Naive thymus-derived CD4-positive, alpha-beta T cell (primary cell): Measurements from ENCODE around the gene TKT. TPM values are rescaled to one million over a fixed set of nuclear protein-coding genes. Genes with fewer than 3 reads are reported as not detected.
"Not testable (repeated sequence)": the region's sequence is repeated elsewhere in the genome, so short reads cannot be mapped to it uniquely, and the experiment has no call there.

Source experiments
- ATAC-seq: fragments of 150-1000 bp; cut with Tn5 transposase; 2 replicates; pipeline ENCODE4 v1.10.0; 2021; ENCODE audit warnings: mild to moderate bottlenecking, moderate library complexity
- CTCF ChIA-PET: fragments of 350-600 bp; sonication (Branson Sonifier 250); formaldehyde crosslinking; loops from one replicate; lab custom pipeline; 2021; ENCODE audit warnings: antibody characterized with exemption; lab: Charles Lee
- POLR2A ChIA-PET: fragments of 350-600 bp; sonication (Branson Sonifier 250); formaldehyde crosslinking; loops from one replicate; lab custom pipeline; 2021; ENCODE audit warnings: antibody characterized with exemption, inconsistent platforms; lab: Charles Lee
- DNase-seq, 9 donors: peaks; one replicate each; pipeline versions ENCODE4 v3.0.0 to v3.0.0-alpha.2; 2020 to 2022; ENCODE audit warnings: mixed read lengths in 1 of 9
- H3K27ac ChIP-seq: one replicate; pipeline ENCODE4 v1.7.0; 2013; ENCODE audit warnings: mild to moderate bottlenecking, low read depth, low read length, moderate library complexity
- H3K27me3 ChIP-seq, 2 donors: one replicate each; pipeline ENCODE4 v1.7.0; 2013; ENCODE audit warnings: low read length in 2 of 2, mild to moderate bottlenecking in 2 of 2, moderate library complexity in 2 of 2; ENCODE audit not compliant: control insufficient read depth in 2 of 2, insufficient read depth in 2 of 2
- H3K36me3 ChIP-seq, 3 experiments: 1 replicate in 2 of 3; 2 replicates in 1 of 3; pipeline ENCODE4 v1.7.0; 2013; ENCODE audit warnings: low read length in 3 of 3, mild to moderate bottlenecking in 3 of 3, moderate library complexity in 1 of 3; ENCODE audit not compliant: insufficient read depth in 3 of 3, control insufficient read depth in 2 of 3
- H3K4me1 ChIP-seq, 2 donors: one replicate each; pipeline ENCODE4 v1.7.0; 2013; ENCODE audit warnings: low read length in 2 of 2, mild to moderate bottlenecking in 2 of 2, moderate library complexity in 1 of 2; ENCODE audit not compliant: control insufficient read depth in 2 of 2, insufficient read depth in 2 of 2
- H3K4me3 ChIP-seq: 2 replicates; pipeline ENCODE4 v1.7.0; 2013; ENCODE audit warnings: mild to moderate bottlenecking, low read length
- H3K9me3 ChIP-seq, 3 experiments: 1 replicate in 2 of 3; 2 replicates in 1 of 3; pipeline ENCODE4 v1.7.0; 2013; ENCODE audit warnings: low read length in 3 of 3; ENCODE audit not compliant: control insufficient read depth in 2 of 3
- H3K27ac Mint-ChIP-seq, 9 donors: one replicate each; pipeline ENCODE4 v1.8.0; 2020 to 2022; ENCODE audit warnings: mixed read lengths in 9 of 9, mild to moderate bottlenecking in 8 of 9, moderate library complexity in 5 of 9, inconsistent platforms in 2 of 9
- H3K27me3 Mint-ChIP-seq, 5 donors: one replicate each; pipeline ENCODE4 v1.8.0; 2021 to 2022; ENCODE audit warnings: mixed read lengths in 5 of 5, mild to moderate bottlenecking in 1 of 5
- H3K36me3 Mint-ChIP-seq, 5 donors: one replicate each; pipeline ENCODE4 v1.8.0; 2020 to 2022; ENCODE audit warnings: mixed read lengths in 5 of 5, mild to moderate bottlenecking in 3 of 5, inconsistent platforms in 1 of 5
- H3K4me1 Mint-ChIP-seq, 7 donors: one replicate each; pipeline ENCODE4 v1.8.0; 2020 to 2022; ENCODE audit warnings: mixed read lengths in 7 of 7, mild to moderate bottlenecking in 3 of 7, inconsistent platforms in 1 of 7
- H3K4me3 Mint-ChIP-seq, 10 donors: one replicate each; pipeline ENCODE4 v1.8.0; 2020 to 2022; ENCODE audit warnings: mild to moderate bottlenecking in 10 of 10, mixed read lengths in 10 of 10, moderate library complexity in 6 of 10, inconsistent platforms in 2 of 10
- H3K9me3 Mint-ChIP-seq, 11 donors: one replicate each; pipeline ENCODE4 v1.8.0; 2020 to 2022; ENCODE audit warnings: mixed read lengths in 11 of 11, mild to moderate bottlenecking in 4 of 11, inconsistent platforms in 1 of 11, moderate library complexity in 1 of 11
- intact Hi-C, 2 donors: fragments of 100-400 bp; cut with micrococcal nuclease; formaldehyde crosslinking; loops; one replicate each; pipeline ENCODE4 v1.15.1; 2023
- polyA plus RNA-seq, 2 donors: library from polyadenylated mRNA; unstranded; fragments of 300-500 nt; fragmentation: Illumina TruSeq; gene quantifications; one replicate each; pipeline ENCODE4 v1.2.3, GENCODE V29; 2021
- total RNA-seq, 6 experiments: library from RNA in 5 of 6; stranded (reverse) in 5 of 6; gene quantifications; 1 replicate in 5 of 6; 2 replicates in 1 of 6; pipeline ENCODE4 v1.2.3 and lab custom pipeline; 2021 to 2026

The TKT gene
- total and polyA plus RNA-seq, 7 experiments from 2014 or later, result 60.7 to 333 (median 91.7) TPM

- Mint-ChIP-seq H3K4me3 (peak overlapping the region in 8 of 10 donors; percentile 70 to 97 (median 75)), H3K4me1 (peaks cover 19 to 33% (median 29%) of the 10 kb centered on the region in 7 donors), H3K27me3 (peaks cover 0 to 4% (median 0%) of the 10 kb centered on the region in 5 donors), H3K27ac (peak overlapping the region in 8 of 9 donors; percentile 1 to 81 (median 61)), H3K36me3 (peaks cover 0 to 8% (median 0%) of the 10 kb centered on the region in 5 donors), H3K9me3 (peaks cover 0 to 1% (median 0%) of the 10 kb centered on the region in 11 donors)
- POLR2A ChIA-PET, result interaction anchor here (0.6 kb wide), 1 partner anchor 581 kb away, joined by 3 read pairs; no protein-coding TSS in a partner anchor
- peaks cover 0 to 6% (median 0%) of the 10 kb centered on the region in 3 experiments for H3K36me3 ChIP-seq
- CTCF ChIA-PET, result interaction anchor here (0.7 kb wide), 1 partner anchor 42 kb away, joined by 3 read pairs; no protein-coding TSS in a partner anchor
- ATAC-seq (no peak), DNase-seq (no peak)
- no peak overlapping the region for H3K27ac ChIP-seq
- peaks cover 14% of the 10 kb centered on the region in 2 donors for H3K4me1 ChIP-seq
- intact Hi-C loops, result loop anchor here (1.0 to 5.0 kb wide), 6 partner anchors 19 to 635 kb away; partner anchors contain the start of genes RFT1 (in 2 of the 2), DCP1A (in 1 of the 2) and SELENOK (in 1 of the 2)
- no peaks in the 10 kb centered on the region for H3K27me3 ChIP-seq
- H3K9me3 ChIP-seq, result no peaks in the 10 kb centered on the region
- no peak overlapping the region for H3K4me3 ChIP-seq
These were observed 858 bp upstream of the TKT start for GRCh38 chr3:53256704-53257055.

GRCh38 chr3:53255423-53255774, 423 bp downstream of the TKT start:
- intact Hi-C loops, result loop anchor here (1.0 to 5.0 kb wide), 6 partner anchors 35 to 635 kb away; partner anchors contain the start of genes PRKCD (in 2 of the 2), DCP1A (in 1 of the 2) and SELENOK (in 1 of the 2)
- POLR2A ChIA-PET, result interaction anchor here (0.9 to 1.5 kb wide), 3 partner anchors 17 to 151 kb away, joined by 3 to 7 read pairs (median 5); partner anchors contain the start of gene DCP1A
- peak; percentile 63 for ATAC-seq
- H3K27ac ChIP-seq, result peak overlapping the region; percentile 76
- peak overlapping the region; percentile 90 to 97 (median 92) for H3K4me3 Mint-ChIP-seq
- H3K4me1 Mint-ChIP-seq, result peaks cover 19 to 45% (median 41%) of the 10 kb centered on the region in 7 donors
- CTCF ChIA-PET, result no interaction called here
- H3K9me3 ChIP-seq, result no peaks in the 10 kb centered on the region
- peaks cover 0 to 4% (median 0%) of the 10 kb centered on the region in 5 donors for H3K27me3 Mint-ChIP-seq
- peak overlapping the region; percentile 70 for H3K4me3 ChIP-seq
- H3K36me3 Mint-ChIP-seq, result peaks cover 0 to 8% (median 0%) of the 10 kb centered on the region in 5 donors
- H3K27ac Mint-ChIP-seq, result peak overlapping the region; percentile 69 to 89 (median 84)
- DNase-seq, result peak; percentile 24 to 59 (median 45)
- no peaks in the 10 kb centered on the region for H3K27me3 ChIP-seq
- peaks cover 14 to 16% of the 10 kb centered on the region in 2 donors for H3K4me1 ChIP-seq
- peaks cover 0 to 1% (median 0%) of the 10 kb centered on the region in 11 donors for H3K9me3 Mint-ChIP-seq
- peaks cover 0 to 6% (median 0%) of the 10 kb centered on the region in 3 experiments for H3K36me3 ChIP-seq

DNA sequence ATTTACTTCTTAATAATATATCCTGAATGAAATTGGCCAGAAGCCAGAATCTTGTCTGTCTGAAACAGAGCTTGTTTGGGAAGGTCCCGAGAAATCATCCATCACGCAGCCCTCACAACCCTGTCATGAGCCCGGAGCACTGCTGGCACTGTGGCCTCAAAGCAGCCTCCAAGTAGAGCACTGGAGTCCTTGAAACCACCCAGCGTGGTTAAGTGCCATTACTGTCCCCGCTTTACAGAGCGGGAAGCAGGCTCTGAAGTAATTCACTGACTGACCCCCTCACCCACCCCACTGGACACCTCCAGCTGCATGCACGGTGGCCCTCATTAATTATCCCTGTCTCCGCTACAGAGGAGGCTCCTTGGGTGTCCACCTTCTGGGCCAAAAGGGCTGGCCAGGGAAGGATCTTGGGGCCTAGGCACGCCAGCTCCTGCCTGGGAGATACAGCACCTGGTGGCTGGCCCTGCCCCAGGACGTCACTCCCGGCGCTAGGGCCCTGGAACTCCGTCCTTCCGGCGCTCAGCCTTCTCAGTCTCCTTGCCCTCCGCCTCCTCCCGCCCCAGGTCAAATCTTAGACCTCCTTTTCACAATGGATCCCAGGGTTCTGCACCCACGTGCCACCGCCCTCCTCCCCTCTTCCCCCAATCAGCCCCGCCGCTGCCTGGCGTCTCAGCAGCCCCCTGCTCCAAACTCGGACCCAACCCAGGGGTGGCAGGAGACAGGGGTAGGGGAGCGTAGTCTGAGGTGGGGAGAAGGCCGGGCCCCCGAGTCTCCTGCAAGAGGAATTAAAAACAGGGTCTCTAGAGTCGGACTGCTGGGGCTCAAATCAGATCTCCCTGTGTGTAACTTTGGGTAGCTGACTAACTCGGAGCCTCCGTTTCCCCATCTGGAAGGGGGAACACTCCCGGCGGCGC, 1.1 kb downstream of the TKT start:
- ATAC-seq (peak; percentile 40), DNase-seq (peak in 8 of 9 donors; percentile 23 to 64 (median 40))
- H3K4me1 ChIP-seq, result peaks cover 14 to 22% of the 10 kb centered on the region in 2 donors
- H3K27me3 ChIP-seq, result no peaks in the 10 kb centered on the region
- Mint-ChIP-seq H3K9me3 (peaks cover 0 to 1% (median 0%) of the 10 kb centered on the region in 11 donors), H3K36me3 (peaks cover 0 to 8% (median 0%) of the 10 kb centered on the region in 5 donors), H3K4me1 (peaks cover 21 to 52% (median 47%) of the 10 kb centered on the region in 7 donors), H3K27ac (peak overlapping the region; percentile 69 to 89 (median 86)), H3K27me3 (peaks cover 0 to 4% (median 0%) of the 10 kb centered on the region in 5 donors), H3K4me3 (peak overlapping the region; percentile 90 to 97 (median 92))
- intact Hi-C loops, result loop anchor here (1.0 to 5.0 kb wide), 6 partner anchors 34 to 636 kb away; partner anchors contain the start of genes PRKCD (in 2 of the 2), DCP1A (in 1 of the 2) and SELENOK (in 1 of the 2)
- peak overlapping the region; percentile 70 for H3K4me3 ChIP-seq
- H3K36me3 ChIP-seq, result peaks cover 0 to 6% (median 0%) of the 10 kb centered on the region in 3 experiments
- H3K27ac ChIP-seq, result peak overlapping the region; percentile 76
- H3K9me3 ChIP-seq, result no peaks in the 10 kb centered on the region
- ChIA-PET POLR2A (interaction anchor here (0.5 to 1.5 kb wide), 7 partner anchors 18 to 345 kb away, joined by 3 to 7 read pairs (median 4); partner anchors contain the start of gene DCP1A), CTCF (interaction anchor here (0.5 kb wide), 1 partner anchor 310 kb away, joined by 4 read pairs; no protein-coding TSS in a partner anchor)

DNA sequence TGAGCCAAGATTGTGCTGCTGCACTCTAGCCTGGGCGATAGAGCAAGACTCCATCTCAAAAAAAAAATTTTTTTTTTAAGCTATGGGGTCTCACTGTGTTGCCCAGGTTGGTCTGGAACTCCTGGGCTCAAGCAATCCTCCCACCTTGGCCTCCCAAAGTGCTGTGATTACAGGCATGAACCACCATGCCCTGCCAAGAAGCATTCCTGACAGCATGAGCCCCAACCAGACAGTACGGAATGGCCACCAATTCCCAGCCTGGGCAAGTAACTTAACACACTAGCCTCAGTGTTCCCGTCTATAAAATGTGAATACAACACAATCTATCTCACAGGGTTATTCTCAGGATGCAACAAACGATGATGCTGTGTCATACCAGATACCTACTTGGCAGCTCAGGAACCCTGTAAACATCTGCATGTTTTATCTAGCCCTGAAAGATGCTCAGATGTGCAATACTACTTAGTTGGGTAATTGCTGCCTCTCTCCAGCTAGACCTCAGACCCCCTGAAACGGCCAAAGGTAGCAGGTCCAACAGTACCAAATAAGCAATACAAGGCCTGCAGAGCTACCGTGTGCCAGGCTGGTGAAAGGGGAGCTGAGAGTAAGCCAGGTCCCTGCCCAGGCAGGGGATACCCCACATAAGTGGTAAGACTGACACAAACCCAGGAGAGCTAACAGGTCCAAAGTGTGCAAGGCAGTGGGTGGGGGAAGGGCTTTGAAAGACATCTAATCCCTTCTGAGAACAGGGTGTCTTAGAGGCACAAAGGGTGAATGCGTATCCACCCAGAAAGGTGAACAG, 1.9 kb downstream of the TKT start:
- Mint-ChIP-seq H3K27ac (peak overlapping the region in 7 of 9 donors; percentile 28 to 88 (median 73)), H3K4me3 (peak overlapping the region; percentile 90 to 97 (median 92)), H3K36me3 (peaks cover 0 to 8% (median 0%) of the 10 kb centered on the region in 5 donors), H3K9me3 (peaks cover 0 to 1% (median 0%) of the 10 kb centered on the region in 11 donors), H3K4me1 (peaks cover 27 to 58% (median 53%) of the 10 kb centered on the region in 7 donors), H3K27me3 (no peaks in the 10 kb centered on the region)
- H3K27ac ChIP-seq, result peak overlapping the region; percentile 76
- no peak for ATAC-seq
- peak overlapping the region; percentile 70 for H3K4me3 ChIP-seq
- no peaks in the 10 kb centered on the region for H3K27me3 ChIP-seq
- H3K4me1 ChIP-seq, result peaks cover 14 to 26% of the 10 kb centered on the region in 2 donors
- POLR2A ChIA-PET, result interaction anchor here (0.5 to 0.9 kb wide), 4 partner anchors 19 to 344 kb away, joined by 3 to 4 read pairs (median 4); no protein-coding TSS in a partner anchor
- no peak for DNase-seq
- CTCF ChIA-PET, result interaction anchor here (0.5 kb wide), 1 partner anchor 309 kb away, joined by 4 read pairs; no protein-coding TSS in a partner anchor
- H3K9me3 ChIP-seq, result no peaks in the 10 kb centered on the region
- intact Hi-C loops, result loop anchor here (2.0 kb wide), 3 partner anchors 33 to 637 kb away; partner anchors contain the start of genes PRKCD (in 1 of the 2) and SELENOK (in 1 of the 2)
- H3K36me3 ChIP-seq, result peaks cover 0 to 6% (median 0%) of the 10 kb centered on the region in 3 experiments

DNA sequence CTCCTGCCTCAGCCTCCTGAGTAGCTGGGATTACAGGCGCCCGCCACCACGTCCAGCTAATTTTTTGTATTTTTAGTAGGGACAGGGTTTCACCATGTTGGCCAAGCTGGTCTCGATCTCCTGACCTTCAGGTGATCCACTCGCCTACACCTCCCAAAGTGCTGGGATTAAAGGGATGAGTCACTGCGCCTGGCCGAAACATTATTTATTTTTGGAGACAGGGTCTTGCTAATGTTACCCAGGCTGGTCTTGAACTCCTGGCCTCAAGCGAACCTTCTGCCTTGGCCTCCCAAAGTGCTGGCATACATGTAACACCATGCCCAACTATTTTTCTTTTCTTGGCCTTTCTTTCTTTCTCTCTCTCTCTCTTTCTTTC, 2.9 kb downstream of the TKT start:
- DNase-seq, H3K4me3 ChIP-seq, POLR2A ChIA-PET, H3K36me3 Mint-ChIP-seq, CTCF ChIA-PET, H3K9me3 Mint-ChIP-seq, H3K27ac ChIP-seq, intact Hi-C loops, H3K36me3 ChIP-seq, ATAC-seq, H3K27me3 Mint-ChIP-seq, H3K27me3 ChIP-seq, H3K9me3 ChIP-seq: not testable (repeated sequence)
- H3K4me1 ChIP-seq, result peaks cover 14 to 26% of the 10 kb centered on the region in 2 donors
- H3K4me3 Mint-ChIP-seq, result peak overlapping the region in 9 of 10 donors; percentile 27 to 96 (median 69)
- peaks cover 34 to 67% (median 61%) of the 10 kb centered on the region in 7 donors for H3K4me1 Mint-ChIP-seq
- peak overlapping the region in 6 of 9 donors; percentile 7 to 73 (median 50) for H3K27ac Mint-ChIP-seq
